Endodermal cell (in vitro differentiated cells): ENCODE results near the gene DKC1. TPM values are rescaled to one million over a fixed set of nuclear protein-coding genes. Genes with fewer than 3 reads are reported as not detected.

ENCODE experiments used
- DNase-seq: peaks from one replicate; pipeline ENCODE4 v3.0.0-alpha.2; 2017
- H3K27ac ChIP-seq: 2 replicates; pipeline ENCODE4 v1.5.1; 2013; ENCODE audit warnings: mild to moderate bottlenecking, low read depth, low read length, moderate library complexity
- H3K27me3 ChIP-seq: 2 replicates; pipeline ENCODE4 v1.6.1; 2013; ENCODE audit warnings: mild to moderate bottlenecking, low read length, moderate library complexity; ENCODE audit not compliant: insufficient read depth, control insufficient read depth, poor library complexity, severe bottlenecking
- H3K36me3 ChIP-seq: 2 replicates; pipeline ENCODE4 v1.7.0; 2013; ENCODE audit warnings: mild to moderate bottlenecking, low read length, moderate library complexity; ENCODE audit not compliant: control insufficient read depth, insufficient read depth
- H3K4me1 ChIP-seq: one replicate; pipeline ENCODE4 v1.7.0; 2013; ENCODE audit warnings: low read length; ENCODE audit not compliant: control insufficient read depth, insufficient read depth
- H3K4me3 ChIP-seq: 2 replicates; pipeline ENCODE4 v1.5.1; 2013; ENCODE audit warnings: mild to moderate bottlenecking, low read length, moderate library complexity
- H3K9ac ChIP-seq: 2 replicates; pipeline ENCODE4 v1.6.1; 2013; ENCODE audit warnings: mild to moderate bottlenecking, low read length, moderate library complexity; ENCODE audit not compliant: poor library complexity, severe bottlenecking; ENCODE audit errors: extremely low read depth
- H3K9me3 ChIP-seq: 2 replicates; pipeline ENCODE4 v1.6.1; 2013; ENCODE audit warnings: mild to moderate bottlenecking, low read length, moderate library complexity; ENCODE audit not compliant: control insufficient read depth
- H3K27ac Mint-ChIP-seq: 2 replicates; pipeline ENCODE4 v1.8.0; 2020; ENCODE audit warnings: mixed read lengths
- H3K27me3 Mint-ChIP-seq: 2 replicates; pipeline ENCODE4 v1.8.0; 2021; ENCODE audit warnings: mild to moderate bottlenecking, mixed read lengths; ENCODE audit not compliant: insufficient read depth
- H3K36me3 Mint-ChIP-seq: 2 replicates; pipeline ENCODE4 v1.8.0; 2020; ENCODE audit warnings: low read depth, mixed read lengths
- H3K4me1 Mint-ChIP-seq: 2 replicates; pipeline ENCODE4 v1.8.0; 2020; ENCODE audit warnings: mixed read lengths
- H3K4me3 Mint-ChIP-seq: 2 replicates; pipeline ENCODE4 v1.8.0; 2020; ENCODE audit warnings: mild to moderate bottlenecking, moderate library complexity, mixed read lengths
- H3K9me3 Mint-ChIP-seq: 2 replicates; pipeline ENCODE4 v1.8.0; 2020; ENCODE audit warnings: mild to moderate bottlenecking, mixed read lengths
- CTCF ChIP-seq: fragments of 200-600 bp; sonication (generic); conservative IDR thresholded peaks from 2 replicates; pipeline ENCODE4 v1.5.0; 2021; ENCODE audit warnings: antibody characterized with exemption, mild to moderate bottlenecking
- WGBS, 2 experiments: methylation state at CpG; one replicate each; pipeline versions ENCODE4 v1.1.5 to v1.1.7; 2013; ENCODE audit warnings: missing lambda C conversion rate in 2 of 2, mixed read lengths in 1 of 2; ENCODE audit not compliant: insufficient coverage in 1 of 2, insufficient read length in 1 of 2; 5-methylcytosine and 5-hydroxymethylcytosine counted together
- total RNA-seq, 2 donors: library from RNA; stranded (reverse); fragmentation: NEBNext Ultra II Directional in 1 of 2; extraction: Animal tissue kit (Norgen Biotek cat#: 25700) in 1 of 2; gene quantifications; 2 replicates in 1 of 2; 3 replicates in 1 of 2; pipeline ENCODE4 v1.2.1, GENCODE V29; 2021

DKC1 gene
- total RNA-seq, 2 donors from 2014 or later = 66.5 to 70.8 TPM

- Mint-ChIP-seq H3K4me3 (no peak overlapping the region), H3K36me3 (no peaks in the 10 kb centered on the region), H3K9me3 (peaks cover 34% of the 10 kb centered on the region), H3K27ac (no peak overlapping the region), H3K27me3 (no peaks in the 10 kb centered on the region), H3K4me1 (peaks cover 3% of the 10 kb centered on the region)
- 81 to 90% methylated on average over 5 to 8 of the region's 8 CpGs for WGBS, 2 experiments
- Histone ChIP-seq H3K4me1 (no peaks in the 10 kb centered on the region), H3K9me3 (no peaks in the 10 kb centered on the region), H3K27me3 (no peaks in the 10 kb centered on the region), H3K9ac (no peak overlapping the region), H3K27ac (no peak overlapping the region), H3K4me3 (no peak overlapping the region), H3K36me3 (no peaks in the 10 kb centered on the region)
- DNase-seq = no peak
- no peak for TF ChIP-seq CTCF
Measured at GRCh38 chrX:154734061-154734781, 28.4 kb upstream of the DKC1 start.

- Mint-ChIP-seq H3K27ac (no peak overlapping the region), H3K27me3 (peaks cover 2% of the 10 kb centered on the region), H3K9me3 (peaks cover 35% of the 10 kb centered on the region), H3K4me3 (no peak overlapping the region), H3K36me3 (no peaks in the 10 kb centered on the region), H3K4me1 (peaks cover 3% of the 10 kb centered on the region)
- H3K27me3 ChIP-seq = no peaks in the 10 kb centered on the region
- H3K36me3 ChIP-seq = no peaks in the 10 kb centered on the region
- H3K4me3 ChIP-seq = no peak overlapping the region
- no peaks in the 10 kb centered on the region for H3K9me3 ChIP-seq
- no peaks in the 10 kb centered on the region for H3K4me1 ChIP-seq
- H3K27ac ChIP-seq = no peak overlapping the region
- 83% methylated on average over 6 of the region's 7 CpGs; no CpG with 5 or more reads in 1 of the 2 experiments for WGBS, 2 experiments
- no peak overlapping the region for H3K9ac ChIP-seq
- TF ChIP-seq CTCF = no peak
- DNase-seq = no peak
Measured at GRCh38 chrX:154735695-154736393, 26.8 kb upstream of the DKC1 start.

- no peak for DNase-seq
- Mint-ChIP-seq H3K4me1 (peaks cover 1% of the 10 kb centered on the region), H3K27ac (no peak overlapping the region), H3K9me3 (peaks cover 36% of the 10 kb centered on the region), H3K27me3 (peaks cover 2% of the 10 kb centered on the region), H3K4me3 (no peak overlapping the region), H3K36me3 (no peaks in the 10 kb centered on the region)
- Histone ChIP-seq H3K27ac (no peak overlapping the region), H3K36me3 (no peaks in the 10 kb centered on the region), H3K4me3 (no peak overlapping the region), H3K27me3 (no peaks in the 10 kb centered on the region), H3K9me3 (no peaks in the 10 kb centered on the region), H3K4me1 (no peaks in the 10 kb centered on the region), H3K9ac (no peak overlapping the region)
- WGBS, 2 experiments = 96% methylated on average over 5 of the region's 5 CpGs; no CpG with 5 or more reads in 1 of the 2 experiments
- TF ChIP-seq CTCF = no peak
Measured at GRCh38 chrX:154737136-154737535, 25.5 kb upstream of the DKC1 start.
